HG03439 (cell line): ENCODE results near the gene HOXA11.

Experiments used
- ATAC-seq: cut with Tn5 transposase; IDR thresholded peaks from one replicate; pipeline ENCODE4 v1.9.1; 2021; ENCODE audit warnings: mild to moderate bottlenecking, moderate library complexity; ENCODE audit not compliant: unreplicated experiment

HOXA11 gene

DNA sequence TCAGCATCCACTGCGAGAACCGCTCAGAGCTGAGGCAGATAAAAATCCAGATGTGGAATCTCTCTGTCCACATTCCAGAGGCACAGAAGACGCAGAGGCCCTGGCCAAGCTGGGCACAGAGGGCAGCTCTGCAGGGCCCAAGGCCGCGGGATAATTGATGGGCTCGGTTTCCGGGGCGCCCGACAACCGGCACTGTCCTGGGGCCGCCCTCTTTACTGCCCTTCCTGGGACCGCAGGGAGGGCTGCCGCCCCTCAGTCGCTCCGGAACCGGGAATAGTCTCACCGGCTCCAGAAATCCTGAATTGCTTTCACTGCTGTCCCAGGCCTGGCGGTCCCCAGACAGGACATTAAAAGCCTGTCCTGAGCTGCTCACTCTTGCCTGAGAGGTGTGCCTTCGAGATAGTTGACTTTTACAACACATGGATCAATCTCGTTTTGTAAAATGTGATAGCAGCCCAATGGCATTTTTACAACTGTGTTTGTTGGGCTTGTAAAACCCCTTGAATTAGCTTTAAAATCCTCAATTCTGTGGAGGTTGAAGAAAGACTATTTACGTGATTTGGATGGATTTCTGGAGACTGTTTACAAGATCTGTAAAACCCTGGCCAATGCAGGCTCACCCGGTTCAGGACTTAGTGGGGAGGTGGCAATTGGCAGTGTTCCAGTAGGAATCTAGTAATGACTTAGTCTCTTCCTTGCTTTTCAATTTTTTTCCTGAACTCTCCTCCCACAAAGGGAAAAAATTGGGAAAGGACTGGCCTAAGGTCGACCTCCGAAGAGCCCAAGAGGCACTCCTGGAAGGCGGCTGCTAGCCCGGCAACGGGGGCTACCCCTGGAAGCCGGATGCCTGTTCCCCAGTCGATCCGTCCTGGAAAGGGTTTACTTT, 36.0 kb downstream of the HOXA11 start:
- ATAC-seq, result no peak

- no peak for ATAC-seq
Observed at GRCh38 chr7:27148031-27148755, 36.8 kb downstream of the HOXA11 start.

DNA sequence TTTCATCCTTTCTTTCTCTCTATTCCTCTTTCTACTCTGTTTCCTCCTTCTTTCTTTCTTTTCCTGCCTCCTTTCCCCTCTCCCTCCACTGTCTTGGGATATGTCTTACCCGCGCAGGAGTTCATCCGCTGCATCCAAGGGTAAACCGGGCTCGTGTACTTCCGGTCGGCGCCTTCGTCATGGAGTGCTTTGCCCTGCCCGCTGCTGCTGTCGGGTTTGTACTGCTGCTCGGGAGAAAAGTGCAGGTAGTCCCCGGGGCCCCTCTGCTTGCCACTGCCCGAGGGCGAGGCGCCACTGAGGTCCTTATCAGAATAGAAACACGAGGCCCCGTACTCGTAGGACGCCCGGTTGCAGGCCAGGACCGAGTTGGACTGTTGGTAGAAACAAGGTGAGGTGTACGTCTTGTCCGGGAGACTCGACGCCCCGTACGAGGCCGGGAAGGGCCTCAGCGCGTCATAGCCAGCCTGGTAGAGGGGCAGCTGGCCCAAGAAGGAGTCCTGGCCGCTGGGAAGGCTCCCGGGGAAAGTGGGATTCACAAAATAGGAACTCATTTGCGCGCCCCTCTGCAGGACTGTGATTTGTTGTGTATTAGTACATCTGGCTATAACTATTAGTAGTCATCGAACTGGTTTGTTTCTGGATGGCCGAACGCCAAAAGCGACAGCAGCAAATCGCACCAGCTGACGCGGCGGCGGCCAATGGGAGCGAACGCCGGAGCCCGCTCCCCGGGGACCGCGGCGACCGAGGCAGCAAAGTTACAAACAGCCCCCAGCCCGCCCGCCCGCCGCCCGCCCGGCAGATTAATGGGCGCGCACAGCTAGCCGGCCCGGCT, 37.6 kb downstream of the HOXA11 start, which contains the start of gene HOXA6:
Gene HOXA6, minus strand, starts transcription at position 576 of the 832 bp plus-strand sequence. Its CDS starts 25 bp downstream, at position 551.
- ATAC-seq, result no peak

DNA sequence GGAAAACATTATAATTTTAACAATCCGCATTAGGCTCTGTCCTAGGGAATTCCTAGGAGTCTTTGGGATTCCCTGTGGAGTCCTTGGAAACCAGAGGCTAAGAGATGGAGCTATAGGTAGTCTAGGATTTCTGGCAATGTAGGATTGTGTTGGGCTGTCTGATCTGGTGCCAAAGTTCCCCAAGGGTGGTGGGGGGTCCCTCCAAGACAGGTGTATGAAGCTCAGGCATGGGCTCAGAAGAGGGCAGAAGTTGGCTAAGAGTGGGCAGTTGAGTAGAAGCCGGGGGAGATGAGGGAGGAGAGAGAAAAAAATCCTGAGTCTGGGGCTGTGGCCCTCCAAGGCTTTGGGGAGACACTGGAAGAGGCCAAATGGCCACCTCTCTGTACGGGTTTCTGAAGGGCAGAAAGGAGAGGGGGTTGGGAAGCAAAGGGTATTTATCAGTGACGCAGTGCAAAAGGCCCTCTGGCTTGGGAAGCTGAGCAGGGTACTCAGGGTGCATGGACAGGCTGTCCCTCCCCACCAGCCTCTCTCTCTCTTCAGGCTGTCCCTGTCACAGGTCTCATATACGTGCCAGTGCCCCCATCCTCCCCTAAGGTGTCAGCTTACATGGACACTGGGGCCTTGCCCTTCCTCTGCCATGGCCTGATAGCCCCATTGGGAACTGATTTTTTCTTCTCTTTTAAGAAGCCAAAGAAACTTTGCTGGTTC, 38.4 kb downstream of the HOXA11 start:
- no peak for ATAC-seq

DNA sequence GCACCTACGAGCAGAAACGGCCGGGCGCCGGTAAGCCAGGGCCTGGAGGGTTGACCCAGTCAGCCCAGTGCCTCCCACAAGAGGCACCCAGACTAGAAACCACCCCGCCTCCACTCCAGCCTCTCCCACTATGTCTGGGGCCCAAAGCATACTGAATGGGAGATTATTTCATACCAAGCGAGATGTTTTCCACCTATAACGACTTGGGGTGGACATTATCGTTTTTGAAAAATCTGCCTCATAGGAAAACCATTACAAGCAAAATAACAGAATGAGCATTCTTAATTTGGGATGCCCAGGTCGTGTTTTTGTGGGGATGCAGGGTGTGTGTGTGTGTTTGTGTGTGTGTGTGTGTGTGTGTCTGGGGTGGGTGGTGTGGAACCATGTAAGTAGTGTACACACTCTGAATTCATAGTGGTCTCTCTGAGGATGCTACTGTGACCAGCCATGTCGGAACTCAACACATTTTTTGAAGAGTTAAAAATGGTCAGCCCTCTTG, 39.1 kb downstream of the HOXA11 start:
- ATAC-seq, result no peak

GRCh38 chr7:27145165-27145913, 39.7 kb downstream of the HOXA11 start:
- no peak for ATAC-seq

- no peak for ATAC-seq
Observed at GRCh38 chr7:27144781-27145164, 40.3 kb downstream of the HOXA11 start.

DNA sequence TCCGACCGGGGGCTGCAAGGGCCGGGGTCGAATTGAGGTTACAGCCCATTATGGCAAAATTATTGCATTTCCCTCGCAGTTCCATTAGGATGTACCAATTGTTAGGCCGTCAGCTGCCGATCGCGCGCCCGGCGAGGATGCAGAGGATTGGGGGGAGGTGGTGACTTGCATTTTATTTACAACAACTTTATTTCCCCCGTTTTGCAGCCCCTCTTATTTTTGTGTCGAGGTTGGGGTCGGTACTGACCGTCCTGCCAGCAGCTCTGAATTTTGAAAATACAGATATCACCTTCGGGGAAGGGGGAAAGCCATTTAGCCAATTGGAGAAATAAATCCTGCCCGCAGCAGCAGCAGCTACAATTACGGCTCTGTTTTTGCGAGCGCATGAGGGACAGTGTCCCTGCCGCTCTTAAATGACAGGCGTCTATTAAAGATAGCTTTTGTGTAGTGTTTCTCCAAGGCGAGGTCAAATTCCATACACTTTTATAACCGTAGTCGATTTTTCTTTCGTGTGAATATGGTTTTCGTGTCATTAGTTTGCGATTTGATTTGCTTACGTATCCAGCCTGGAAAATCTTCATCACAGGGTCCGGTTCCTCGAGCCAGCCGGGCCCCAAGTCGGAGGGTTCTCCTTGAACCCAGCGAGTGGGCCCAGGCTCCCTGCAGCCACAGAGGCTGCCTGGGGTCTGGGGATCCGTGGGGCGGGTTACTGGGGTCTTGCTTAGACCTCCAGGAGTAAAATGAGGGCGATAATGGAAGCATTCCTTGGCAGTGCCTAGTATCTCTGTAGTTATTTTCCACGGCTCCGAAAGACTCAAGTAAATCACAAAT, 40.9 kb downstream of the HOXA11 start:
- ATAC-seq, result no peak

GRCh38 chr7:27143023-27143949, 41.7 kb downstream of the HOXA11 start, which contains the start of gene HOXA5:
Gene HOXA5 (minus strand): TSS chr7:27143681. CDS start chr7:27143607, 74 bp downstream.
- no peak for ATAC-seq

GRCh38 chr7:27142580-27143022, 42.4 kb downstream of the HOXA11 start:
- no peak for ATAC-seq

DNA sequence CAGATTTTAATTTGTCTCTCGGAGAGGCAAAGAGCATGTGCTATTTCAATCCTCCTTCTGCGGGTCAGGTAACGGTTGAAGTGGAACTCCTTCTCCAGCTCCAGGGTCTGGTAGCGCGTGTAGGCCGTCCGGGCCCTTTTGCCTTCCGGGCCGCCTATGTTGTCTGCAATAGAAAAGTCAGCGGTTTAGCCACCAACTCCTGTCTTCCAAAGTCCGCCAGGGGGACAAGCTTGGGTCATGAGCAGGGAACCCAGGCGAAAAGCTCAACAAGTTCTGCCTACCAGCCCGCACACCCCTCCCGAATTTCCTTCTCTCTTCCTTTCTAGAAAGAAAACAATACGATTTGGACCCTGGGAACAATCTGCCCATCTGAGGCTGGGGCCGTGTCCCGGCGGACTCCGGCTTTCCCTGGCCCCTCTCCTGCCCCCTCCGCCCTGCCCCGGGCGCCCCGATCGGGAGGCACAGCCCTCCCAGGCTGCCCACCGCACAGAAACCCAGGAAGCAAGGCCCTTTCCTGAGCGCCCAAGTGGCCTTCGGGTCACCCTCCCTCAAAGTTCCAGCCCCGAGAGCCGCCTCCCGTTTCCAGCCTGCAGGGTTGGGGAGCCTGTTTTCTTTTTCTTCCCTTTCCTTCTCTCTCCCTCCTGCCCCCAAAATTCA, 43.0 kb downstream of the HOXA11 start:
- ATAC-seq, result no peak

GRCh38 chr7:27141137-27141922, 43.7 kb downstream of the HOXA11 start:
- no peak for ATAC-seq

GRCh38 chr7:27140126-27140857, 44.7 kb downstream of the HOXA11 start:
- no peak for ATAC-seq

DNA sequence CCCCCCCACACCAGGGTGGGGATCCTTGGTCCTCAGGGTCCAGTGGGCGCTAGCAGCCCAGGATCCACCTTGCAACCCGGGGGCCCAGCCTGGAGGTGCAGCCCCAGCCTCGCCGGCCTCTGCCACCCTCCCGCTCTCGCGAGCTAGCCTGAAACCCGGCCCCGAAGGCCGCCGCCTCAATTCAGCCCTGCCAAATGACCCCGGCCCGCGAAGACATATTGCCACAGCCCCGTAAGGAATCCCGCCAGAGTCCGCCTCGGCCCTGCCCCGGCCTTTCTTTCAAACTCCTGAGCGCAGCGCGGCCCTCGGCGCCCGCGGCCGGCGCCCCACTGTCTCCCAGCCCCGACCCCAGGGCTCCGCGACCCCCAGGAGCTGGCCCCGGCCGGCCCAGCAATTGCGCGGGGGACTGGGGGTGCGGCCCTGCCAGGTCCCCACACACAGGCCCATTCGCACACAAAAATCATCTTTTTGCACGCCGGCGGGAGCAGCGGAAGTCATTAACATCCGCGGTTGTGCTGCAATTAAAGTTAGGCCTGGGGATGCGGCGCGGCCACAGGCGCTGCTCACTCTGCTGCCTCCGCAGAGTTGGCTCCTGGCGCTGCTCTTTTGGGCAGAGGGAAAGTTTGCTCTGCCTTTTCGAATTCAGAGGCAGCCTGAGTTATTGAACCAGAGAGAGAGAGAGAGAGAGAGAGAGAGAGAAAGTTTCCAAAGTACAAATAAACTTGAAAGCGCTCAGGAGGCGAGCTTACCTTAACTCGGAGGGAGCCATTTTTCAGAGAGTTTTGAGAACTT, 45.5 kb downstream of the HOXA11 start:
- ATAC-seq, result no peak

GRCh38 chr7:27138985-27139333, 46.1 kb downstream of the HOXA11 start:
- no peak for ATAC-seq
